ENCODE results near the gene BRIP1. TPM values are rescaled to one million over a fixed set of nuclear protein-coding genes. Genes with fewer than 3 reads are reported as not detected.

BRIP1 gene
- total RNA-seq, 1 donor from 2014 or later = 5.2 TPM

DNA sequence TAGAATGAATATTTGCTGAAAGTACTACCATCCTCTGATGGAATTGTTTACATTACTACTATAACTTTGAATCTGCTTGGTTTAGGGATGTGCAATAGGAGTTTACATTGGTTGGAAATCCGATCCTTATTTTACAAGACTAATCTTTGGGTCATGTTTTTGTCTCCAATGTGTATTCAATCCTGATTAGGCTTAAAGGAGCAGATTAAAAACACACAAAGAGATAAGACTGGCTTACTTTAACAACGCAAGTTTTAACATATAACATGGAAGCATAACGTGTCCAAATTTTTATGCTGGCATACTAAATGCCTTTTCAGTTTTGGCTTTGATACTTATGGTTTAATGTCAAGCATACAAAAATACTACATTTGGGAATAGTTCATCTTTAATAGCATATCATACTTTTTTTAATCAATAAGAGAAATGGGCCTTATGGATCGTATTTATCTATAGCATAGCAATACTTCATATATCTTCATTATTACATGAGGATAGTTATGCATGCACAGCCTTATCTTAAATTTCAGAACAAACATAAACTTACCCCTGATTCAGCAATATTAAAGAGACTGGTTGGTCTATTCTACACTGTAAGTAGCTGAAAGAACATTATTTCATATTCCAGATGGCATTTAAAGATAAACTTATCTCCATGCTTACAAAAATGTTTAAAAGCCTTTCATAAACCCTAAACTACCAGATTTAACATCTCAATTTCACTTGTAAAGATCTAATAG lies 202.4 kb downstream of the BRIP1 start:
- no peaks in the 10 kb centered on the region for H3K27me3 ChIP-seq (ENCODE audit: control insufficient read depth, insufficient read depth, low read length)
- no peak for TF ChIP-seq CTCF (IDR thresholded peaks at IDR 0.05; ENCODE audit: insufficient read depth, low read length, poor library complexity, severe bottlenecking)
- no peaks in the 10 kb centered on the region for H3K36me3 ChIP-seq (ENCODE audit: control insufficient read depth, insufficient read depth, low read length)
- no peak overlapping the region for H3K4me3 ChIP-seq (ENCODE audit: low read depth, low read length)
- no peak for DNase-seq (ENCODE audit: low read depth)

DNA sequence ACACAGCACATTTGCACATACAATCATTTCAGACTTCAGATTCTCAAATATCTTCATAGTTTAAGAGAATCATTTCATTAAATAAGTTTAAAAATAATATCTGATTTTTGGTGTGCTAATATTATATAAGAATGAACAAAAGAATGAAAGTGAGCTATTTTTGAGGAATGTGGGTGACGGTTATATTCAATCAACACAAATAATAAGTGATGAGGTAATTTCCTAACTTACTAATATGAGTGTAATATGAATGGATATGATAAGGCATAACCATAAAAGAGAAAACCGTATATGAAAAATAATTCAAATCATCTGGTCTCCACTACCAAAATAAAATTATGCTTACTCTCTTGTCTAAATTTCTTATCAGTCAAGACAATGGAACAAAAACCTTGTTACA lies 203.9 kb downstream of the BRIP1 start:
- H3K36me3 ChIP-seq (ENCODE audit: control insufficient read depth, insufficient read depth, low read length) = no peaks in the 10 kb centered on the region
- H3K4me3 ChIP-seq (ENCODE audit: low read depth, low read length) = no peak overlapping the region
- DNase-seq (ENCODE audit: low read depth) = no peak
- H3K27me3 ChIP-seq (ENCODE audit: control insufficient read depth, insufficient read depth, low read length) = no peaks in the 10 kb centered on the region
- TF ChIP-seq CTCF (IDR thresholded peaks at IDR 0.05; ENCODE audit: insufficient read depth, low read length, poor library complexity, severe bottlenecking) = no peak

DNA sequence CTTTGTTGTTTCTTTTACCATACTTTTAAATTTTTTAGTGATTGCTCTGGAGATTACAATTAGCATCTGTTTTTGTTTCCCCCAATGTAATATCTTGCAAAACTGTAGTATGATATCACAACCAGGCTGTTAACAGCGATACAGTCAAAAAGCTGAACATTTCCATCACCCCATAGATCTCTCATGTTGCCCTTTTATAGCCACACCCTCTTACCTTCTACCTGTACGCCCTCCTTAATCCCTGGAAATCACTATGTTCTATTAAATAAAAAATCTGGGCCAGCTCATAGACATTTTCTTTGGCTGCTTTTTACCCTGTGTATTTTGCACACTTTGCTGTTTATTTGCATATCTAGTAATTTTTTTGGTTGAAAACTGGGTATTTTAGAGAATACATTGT lies 205.1 kb downstream of the BRIP1 start:
- DNase-seq (ENCODE audit: low read depth) = no peak
- H3K27me3 ChIP-seq (ENCODE audit: control insufficient read depth, insufficient read depth, low read length) = no peaks in the 10 kb centered on the region
- H3K4me3 ChIP-seq (ENCODE audit: low read depth, low read length) = no peak overlapping the region
- no peaks in the 10 kb centered on the region for H3K36me3 ChIP-seq (ENCODE audit: control insufficient read depth, insufficient read depth, low read length)
- no peak for TF ChIP-seq CTCF (IDR thresholded peaks at IDR 0.05; ENCODE audit: insufficient read depth, low read length, poor library complexity, severe bottlenecking)

GRCh38 chr17:61657338-61657737 lies 206.0 kb downstream of the BRIP1 start:
- Histone ChIP-seq H3K27me3 (ENCODE audit: control insufficient read depth, insufficient read depth, low read length) (no peaks in the 10 kb centered on the region), H3K4me3 (ENCODE audit: low read depth, low read length) (no peak overlapping the region), H3K36me3 (ENCODE audit: control insufficient read depth, insufficient read depth, low read length) (no peaks in the 10 kb centered on the region)
- DNase-seq (ENCODE audit: low read depth) = no peak
- no peak for TF ChIP-seq CTCF (IDR thresholded peaks at IDR 0.05; ENCODE audit: insufficient read depth, low read length, poor library complexity, severe bottlenecking)

GRCh38 chr17:61656721-61657217 lies 206.6 kb downstream of the BRIP1 start:
- H3K27me3 ChIP-seq (ENCODE audit: control insufficient read depth, insufficient read depth, low read length) = no peaks in the 10 kb centered on the region

More at GRCh38 chr17:61656721-61657217, 206.6 kb downstream of the BRIP1 start:
- DNase-seq (ENCODE audit: low read depth) = no peak
- no peak overlapping the region for H3K4me3 ChIP-seq (ENCODE audit: low read depth, low read length)
- no peaks in the 10 kb centered on the region for H3K36me3 ChIP-seq (ENCODE audit: control insufficient read depth, insufficient read depth, low read length)
- TF ChIP-seq CTCF (IDR thresholded peaks at IDR 0.05; ENCODE audit: insufficient read depth, low read length, poor library complexity, severe bottlenecking) = no peak
